Neural cell (in vitro differentiated cells): ENCODE data around the gene PTGR1.

Source experiments
- EP300 ChIP-seq: fragments of 450-650 bp; conservative IDR thresholded peaks from 2 replicates; pipeline ENCODE4 v1.6.1; 2014; ENCODE audit warnings: antibody characterized with exemption, mild to moderate bottlenecking, moderate library complexity; ENCODE audit not compliant: poor library complexity, severe bottlenecking
- EZH2 ChIP-seq: fragments of 200-600, 300-800 bp; shearing (Covaris generic), sonication (generic); IDR thresholded peaks from 2 replicates; pipeline ENCODE4 v1.6.1; 2014; ENCODE audit warnings: antibody characterized with exemption, low read length, borderline replicate concordance, mild to moderate bottlenecking; ENCODE audit not compliant: insufficient read depth, poor library complexity, severe bottlenecking
- POLR2AphosphoS5 ChIP-seq: IDR thresholded peaks from 2 replicates; pipeline ENCODE4 v1.6.1; 2012
- RAD21 ChIP-seq: fragments of 450-650 bp; conservative IDR thresholded peaks from 2 replicates; pipeline ENCODE4 v1.6.1; 2014; ENCODE audit warnings: antibody characterized with exemption, mild to moderate bottlenecking, moderate library complexity
- SMC3 ChIP-seq: fragments of 450-650 bp; conservative IDR thresholded peaks from 2 replicates; pipeline ENCODE4 v1.6.1; 2014; ENCODE audit warnings: antibody characterized with exemption, mild to moderate bottlenecking, moderate library complexity; ENCODE audit not compliant: poor library complexity
- TAF1 ChIP-seq: IDR thresholded peaks from 2 replicates; pipeline ENCODE4 v1.6.1; 2012; ENCODE audit warnings: low read depth
- TF ChIP-seq, protein P1 (sequence below): fragments of 450-650 bp; IDR thresholded peaks from 2 replicates; pipeline ENCODE4 v1.5.1; 2014; ENCODE audit warnings: antibody characterized with exemption, mild to moderate bottlenecking, moderate library complexity; ENCODE audit not compliant: poor library complexity, severe bottlenecking

DNA sequence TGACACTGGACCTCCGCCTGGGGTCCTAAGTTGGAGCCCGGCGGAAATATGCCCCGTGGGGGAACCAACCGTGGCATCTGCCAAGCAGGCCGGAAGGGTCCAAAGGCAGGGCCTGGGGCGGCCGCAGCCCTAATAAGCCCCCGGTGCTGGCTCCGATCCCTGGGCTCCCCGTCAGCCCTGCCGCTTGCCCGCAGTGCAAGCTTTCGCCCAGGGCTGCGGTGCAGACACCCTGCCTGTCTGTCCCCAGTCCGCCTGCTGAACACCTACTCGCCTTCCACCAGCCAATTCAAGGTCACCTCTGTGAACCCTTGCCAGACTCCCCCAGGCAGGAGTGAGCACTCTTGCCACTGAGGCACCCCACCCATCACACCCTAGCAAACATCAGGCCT lies 502 bp upstream of the PTGR1 start:
- TF ChIP-seq, protein P1, sequence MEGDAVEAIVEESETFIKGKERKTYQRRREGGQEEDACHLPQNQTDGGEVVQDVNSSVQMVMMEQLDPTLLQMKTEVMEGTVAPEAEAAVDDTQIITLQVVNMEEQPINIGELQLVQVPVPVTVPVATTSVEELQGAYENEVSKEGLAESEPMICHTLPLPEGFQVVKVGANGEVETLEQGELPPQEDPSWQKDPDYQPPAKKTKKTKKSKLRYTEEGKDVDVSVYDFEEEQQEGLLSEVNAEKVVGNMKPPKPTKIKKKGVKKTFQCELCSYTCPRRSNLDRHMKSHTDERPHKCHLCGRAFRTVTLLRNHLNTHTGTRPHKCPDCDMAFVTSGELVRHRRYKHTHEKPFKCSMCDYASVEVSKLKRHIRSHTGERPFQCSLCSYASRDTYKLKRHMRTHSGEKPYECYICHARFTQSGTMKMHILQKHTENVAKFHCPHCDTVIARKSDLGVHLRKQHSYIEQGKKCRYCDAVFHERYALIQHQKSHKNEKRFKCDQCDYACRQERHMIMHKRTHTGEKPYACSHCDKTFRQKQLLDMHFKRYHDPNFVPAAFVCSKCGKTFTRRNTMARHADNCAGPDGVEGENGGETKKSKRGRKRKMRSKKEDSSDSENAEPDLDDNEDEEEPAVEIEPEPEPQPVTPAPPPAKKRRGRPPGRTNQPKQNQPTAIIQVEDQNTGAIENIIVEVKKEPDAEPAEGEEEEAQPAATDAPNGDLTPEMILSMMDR = no peak
- TF ChIP-seq EP300 (no peak), EZH2 (no peak), TAF1 (no peak), POLR2AphosphoS5 (no peak), SMC3 (no peak), RAD21 (no peak)
